ENCODE results near the gene SCN3B. TPM values are rescaled to one million over a fixed set of nuclear protein-coding genes. Genes with fewer than 3 reads are reported as not detected.
A peak's percentile ranks its signal among the peaks of the same experiment; 100 is the strongest.

SCN3B gene
- total and polyA plus RNA-seq, 4 donors, result 0.08 to 1.3 (median 0.16) TPM; not detected in 1

DNA sequence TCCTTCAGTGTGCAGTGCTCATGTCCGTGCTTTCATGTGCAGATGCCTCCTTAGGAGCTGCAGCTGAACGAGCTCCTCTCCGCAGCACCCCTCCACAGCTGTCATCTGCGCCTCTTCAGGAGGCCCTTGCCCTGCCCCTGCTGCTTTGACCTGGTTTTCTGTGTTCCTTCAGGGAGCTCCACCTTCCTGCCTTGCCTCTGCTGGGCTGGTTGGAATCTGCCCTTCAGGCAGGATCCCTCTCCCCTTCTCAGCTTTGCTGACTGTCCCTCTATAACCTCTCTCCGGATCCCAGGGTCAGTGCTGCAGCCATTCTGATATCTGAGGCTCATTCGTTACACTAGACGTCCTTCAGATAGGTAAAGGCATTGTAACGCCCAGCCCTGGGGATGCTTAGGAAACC lies 67.9 kb downstream of the SCN3B start:
- 86 to 90% methylated on average over 8 of the region's 8 CpGs for WGBS, 2 donors
- no peak for DNase-seq
- no peaks in the 10 kb centered on the region for H3K36me3 ChIP-seq (ENCODE audit: control insufficient read depth in 1 of 2, insufficient read depth in 2 of 2, low read length in 1 of 2)
- no peaks in the 10 kb centered on the region for H3K4me1 ChIP-seq (ENCODE audit: control insufficient read depth in 1 of 2, insufficient read depth in 2 of 2, low read length in 2 of 2)
- H3K9me3 ChIP-seq (ENCODE audit: control insufficient read depth, low read length), result no peaks in the 10 kb centered on the region
- H3K27me3 ChIP-seq (ENCODE audit: control insufficient read depth in 1 of 2, insufficient read depth in 2 of 2, low read length in 1 of 2), result no peaks in the 10 kb centered on the region
- no peak overlapping the region for H3K4me3 ChIP-seq (ENCODE audit: low read length in 2 of 2)
- ATAC-seq (ENCODE audit: low FRiP score), result no peak
- intact Hi-C loops (cut with DNase I), result no loop called here
- H3K27ac ChIP-seq (ENCODE audit: low read depth in 1 of 2, low read length in 2 of 2), result no peak overlapping the region

DNA sequence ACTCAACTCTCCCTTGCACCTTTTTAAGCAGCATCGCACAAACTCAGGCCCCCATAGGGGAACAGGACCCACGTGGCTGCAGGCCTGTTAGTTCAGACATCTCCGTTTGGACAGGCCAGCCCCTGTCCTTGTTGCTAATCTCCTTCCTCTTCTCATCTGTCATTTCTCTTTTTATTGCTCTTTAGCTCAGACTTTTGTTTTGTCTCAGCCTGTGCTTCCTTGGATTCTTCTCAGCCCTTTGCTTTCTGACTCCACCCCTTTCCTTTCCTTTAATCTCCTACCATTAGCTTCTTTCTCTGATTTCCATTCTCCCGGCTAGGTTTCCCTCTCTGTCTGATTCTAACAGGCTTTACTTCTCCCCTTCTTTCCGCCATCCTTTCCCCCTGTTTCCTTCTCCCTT lies 68.7 kb downstream of the SCN3B start:
- Histone ChIP-seq H3K27me3 (ENCODE audit: control insufficient read depth in 1 of 2, insufficient read depth in 2 of 2, low read length in 1 of 2) (no peaks in the 10 kb centered on the region), H3K4me3 (ENCODE audit: low read length in 2 of 2) (no peak overlapping the region), H3K36me3 (ENCODE audit: control insufficient read depth in 1 of 2, insufficient read depth in 2 of 2, low read length in 1 of 2) (no peaks in the 10 kb centered on the region), H3K4me1 (ENCODE audit: control insufficient read depth in 1 of 2, insufficient read depth in 2 of 2, low read length in 2 of 2) (no peaks in the 10 kb centered on the region), H3K27ac (ENCODE audit: low read depth in 1 of 2, low read length in 2 of 2) (no peak overlapping the region), H3K9me3 (ENCODE audit: control insufficient read depth, low read length) (no peaks in the 10 kb centered on the region)
- 78 to 79% methylated on average over 5 of the region's 5 CpGs for WGBS, 2 donors
- DNase-seq (no peak), ATAC-seq (ENCODE audit: low FRiP score) (no peak)
- intact Hi-C loops (cut with DNase I), result no loop called here

DNA sequence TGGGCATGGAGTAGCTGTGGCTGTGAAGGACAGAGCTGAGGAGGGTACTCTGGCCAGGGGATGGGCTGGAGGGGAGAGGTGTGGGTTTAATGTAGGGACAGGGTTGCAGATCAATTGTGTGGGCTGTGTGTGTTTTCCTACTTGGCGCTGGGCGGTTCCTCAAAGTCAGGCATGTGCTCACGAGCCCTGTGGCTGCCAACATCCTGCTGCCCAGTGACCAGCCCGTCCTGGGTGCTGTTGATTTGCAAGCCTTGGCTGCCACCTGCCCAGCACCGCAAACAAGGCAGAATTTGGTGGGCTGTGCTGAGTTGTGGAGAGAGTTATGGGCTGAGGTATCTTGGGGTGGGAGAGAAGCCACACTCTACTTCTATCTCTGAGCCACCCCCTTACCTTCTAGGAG lies 69.2 kb downstream of the SCN3B start:
- no peaks in the 10 kb centered on the region for H3K9me3 ChIP-seq (ENCODE audit: control insufficient read depth, low read length)
- H3K4me3 ChIP-seq (ENCODE audit: low read length in 2 of 2), result no peak overlapping the region
- DNase-seq, result no peak
- no peaks in the 10 kb centered on the region for H3K36me3 ChIP-seq (ENCODE audit: control insufficient read depth in 1 of 2, insufficient read depth in 2 of 2, low read length in 1 of 2)
- ATAC-seq (ENCODE audit: low FRiP score), result no peak
- no peaks in the 10 kb centered on the region for H3K4me1 ChIP-seq (ENCODE audit: control insufficient read depth in 1 of 2, insufficient read depth in 2 of 2, low read length in 2 of 2)
- intact Hi-C loops (cut with DNase I), result no loop called here
- H3K27ac ChIP-seq (ENCODE audit: low read depth in 1 of 2, low read length in 2 of 2), result no peak overlapping the region
- no peaks in the 10 kb centered on the region for H3K27me3 ChIP-seq (ENCODE audit: control insufficient read depth in 1 of 2, insufficient read depth in 2 of 2, low read length in 1 of 2)
- WGBS, 2 donors, result 78% methylated on average over 5 of the region's 5 CpGs

DNA sequence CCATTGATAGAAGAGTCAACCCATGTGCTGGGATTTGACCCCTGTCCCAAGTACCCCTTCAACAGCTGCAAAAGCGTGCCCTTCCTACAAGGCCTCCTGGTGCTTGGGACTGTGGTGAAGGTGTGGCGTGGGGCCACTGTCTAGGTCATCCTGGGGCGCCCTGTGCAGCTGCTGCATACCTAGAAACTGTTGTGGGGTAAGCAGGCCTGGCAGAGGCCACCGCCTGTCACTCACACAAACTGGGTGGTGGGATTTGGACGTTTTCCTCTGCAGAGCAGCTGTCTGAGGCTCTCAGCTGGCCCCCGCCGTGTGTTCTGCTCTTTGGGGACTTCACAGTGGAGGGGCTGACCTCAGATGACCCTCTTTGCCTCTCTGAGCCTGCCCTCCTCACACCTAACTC lies 69.7 kb downstream of the SCN3B start:
- DNase-seq, result no peak
- H3K27ac ChIP-seq (ENCODE audit: low read depth in 1 of 2, low read length in 2 of 2), result no peak overlapping the region
- 79 to 88% methylated on average over 7 of the region's 7 CpGs for WGBS, 2 donors
- no peaks in the 10 kb centered on the region for H3K9me3 ChIP-seq (ENCODE audit: control insufficient read depth, low read length)
- intact Hi-C loops (cut with DNase I), result loop anchor here in 1 of 2 donors (5.0 kb wide), 1 partner anchor 128 kb away; no protein-coding TSS in a partner anchor
- no peaks in the 10 kb centered on the region for H3K36me3 ChIP-seq (ENCODE audit: control insufficient read depth in 1 of 2, insufficient read depth in 2 of 2, low read length in 1 of 2)
- H3K4me3 ChIP-seq (ENCODE audit: low read length in 2 of 2), result no peak overlapping the region
- no peaks in the 10 kb centered on the region for H3K27me3 ChIP-seq (ENCODE audit: control insufficient read depth in 1 of 2, insufficient read depth in 2 of 2, low read length in 1 of 2)
- no peaks in the 10 kb centered on the region for H3K4me1 ChIP-seq (ENCODE audit: control insufficient read depth in 1 of 2, insufficient read depth in 2 of 2, low read length in 2 of 2)
- no peak for ATAC-seq (ENCODE audit: low FRiP score)

GRCh38 chr11:123584186-123584585 lies 70.2 kb downstream of the SCN3B start:
- no peak overlapping the region for H3K27ac ChIP-seq (ENCODE audit: low read depth in 1 of 2, low read length in 2 of 2)
- H3K4me1 ChIP-seq (ENCODE audit: control insufficient read depth in 1 of 2, insufficient read depth in 2 of 2, low read length in 2 of 2), result no peaks in the 10 kb centered on the region
- intact Hi-C loops (cut with DNase I), result loop anchor here in 1 of 2 donors (5.0 kb wide), 1 partner anchor 128 kb away; no protein-coding TSS in a partner anchor
- H3K4me3 ChIP-seq (ENCODE audit: low read length in 2 of 2), result no peak overlapping the region
- H3K9me3 ChIP-seq (ENCODE audit: control insufficient read depth, low read length), result no peaks in the 10 kb centered on the region
- 97 to 100% methylated on average over 4 of the region's 4 CpGs for WGBS, 2 donors
- ATAC-seq (ENCODE audit: low FRiP score) (no peak), DNase-seq (no peak)
- H3K36me3 ChIP-seq (ENCODE audit: control insufficient read depth in 1 of 2, insufficient read depth in 2 of 2, low read length in 1 of 2), result no peaks in the 10 kb centered on the region
- H3K27me3 ChIP-seq (ENCODE audit: control insufficient read depth in 1 of 2, insufficient read depth in 2 of 2, low read length in 1 of 2), result no peaks in the 10 kb centered on the region

DNA sequence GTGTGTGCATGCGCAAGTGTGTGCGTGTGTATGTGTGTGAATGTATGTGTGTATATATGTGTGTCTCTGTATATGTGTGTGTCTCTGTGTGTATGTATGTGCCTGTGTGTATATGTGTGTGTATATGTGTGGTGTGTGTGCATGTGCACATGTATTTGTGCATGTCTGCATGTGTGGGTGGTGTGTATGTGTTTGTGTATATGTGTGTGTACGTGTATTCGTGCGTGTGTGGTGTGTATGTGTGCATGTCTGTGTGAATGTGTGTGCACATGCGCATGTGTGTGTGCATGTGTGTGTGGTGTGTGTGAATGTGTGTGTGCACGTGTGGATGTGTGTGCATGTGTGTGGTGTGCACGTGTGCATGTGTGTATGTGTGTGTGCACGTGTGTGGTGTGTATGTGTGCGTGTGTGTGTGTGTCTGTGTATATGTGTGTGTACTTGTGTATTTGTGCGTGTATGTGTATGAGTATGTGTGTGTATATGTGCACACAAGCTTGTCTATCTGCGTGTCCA lies 71.4 kb downstream of the SCN3B start:
- intact Hi-C loops (cut with DNase I), result loop anchor here in 1 of 2 donors (5.0 kb wide), 1 partner anchor 129 kb away; no protein-coding TSS in a partner anchor
- no peak for ATAC-seq (ENCODE audit: low FRiP score)
- 90 to 93% methylated on average over 12 of the region's 12 CpGs for WGBS, 2 donors

DNA sequence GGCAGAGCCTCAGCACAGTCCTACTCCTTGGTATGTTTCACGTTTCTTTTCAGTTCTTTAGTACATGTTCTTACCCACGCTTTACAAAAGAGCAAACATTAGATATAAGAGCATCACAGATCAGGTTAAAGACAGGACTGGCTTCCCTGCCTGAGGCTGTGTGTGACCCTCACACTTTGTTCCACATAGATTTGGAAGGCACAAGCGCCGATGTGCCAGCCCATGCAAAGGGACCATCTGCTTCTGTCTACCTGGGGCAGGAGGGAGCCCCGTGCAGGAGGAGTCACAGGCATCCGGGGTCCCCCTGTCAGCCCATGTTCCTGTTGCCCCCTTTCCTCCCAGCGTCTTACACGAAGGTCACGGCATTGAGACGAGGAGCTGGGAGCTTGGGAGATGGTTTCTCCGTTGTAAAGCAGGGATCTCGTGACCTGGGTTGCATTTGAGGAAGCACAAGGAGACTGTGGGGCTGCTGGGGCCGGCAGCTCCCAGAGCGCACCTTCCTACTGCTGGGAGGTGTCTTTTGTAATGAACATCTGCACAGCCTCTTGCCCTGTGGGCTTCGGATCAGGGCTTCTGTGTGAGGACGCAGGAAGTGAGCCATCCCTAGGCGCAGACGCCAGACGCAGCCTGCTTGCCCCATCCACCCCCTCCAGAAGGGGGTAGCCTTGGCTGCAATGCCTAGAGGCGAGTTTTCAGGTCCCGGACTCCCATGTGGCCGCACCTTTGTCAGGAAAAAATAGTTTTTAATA lies 72.6 kb downstream of the SCN3B start:
- H3K4me1 ChIP-seq (ENCODE audit: control insufficient read depth in 1 of 2, insufficient read depth in 2 of 2, low read length in 2 of 2), result no peaks in the 10 kb centered on the region
- intact Hi-C loops (cut with DNase I), result loop anchor here in 1 of 2 donors (5.0 kb wide), 1 partner anchor 130 kb away; no protein-coding TSS in a partner anchor
- H3K9me3 ChIP-seq (ENCODE audit: control insufficient read depth, low read length), result no peaks in the 10 kb centered on the region
- no peak overlapping the region for H3K4me3 ChIP-seq (ENCODE audit: low read length in 2 of 2)
- H3K27ac ChIP-seq (ENCODE audit: low read depth in 1 of 2, low read length in 2 of 2), result no peak overlapping the region
- no peak for ATAC-seq (ENCODE audit: low FRiP score)
- H3K36me3 ChIP-seq (ENCODE audit: control insufficient read depth in 1 of 2, insufficient read depth in 2 of 2, low read length in 1 of 2), result no peaks in the 10 kb centered on the region
- no peak for DNase-seq
- 89 to 91% methylated on average over 22 of the region's 22 CpGs for WGBS, 2 donors
- no peaks in the 10 kb centered on the region for H3K27me3 ChIP-seq (ENCODE audit: control insufficient read depth in 1 of 2, insufficient read depth in 2 of 2, low read length in 1 of 2)

More for the DNA sequence above, 71.4 kb downstream of the SCN3B start:
- H3K4me3 ChIP-seq (ENCODE audit: low read length in 2 of 2), result no peak overlapping the region
- no peak for DNase-seq
- no peaks in the 10 kb centered on the region for H3K36me3 ChIP-seq (ENCODE audit: control insufficient read depth in 1 of 2, insufficient read depth in 2 of 2, low read length in 1 of 2)
- H3K4me1 ChIP-seq (ENCODE audit: control insufficient read depth in 1 of 2, insufficient read depth in 2 of 2, low read length in 2 of 2), result no peaks in the 10 kb centered on the region
- no peak overlapping the region for H3K27ac ChIP-seq (ENCODE audit: low read depth in 1 of 2, low read length in 2 of 2)
- no peaks in the 10 kb centered on the region for H3K27me3 ChIP-seq (ENCODE audit: control insufficient read depth in 1 of 2, insufficient read depth in 2 of 2, low read length in 1 of 2)
- H3K9me3 ChIP-seq (ENCODE audit: control insufficient read depth, low read length), result no peaks in the 10 kb centered on the region

- H3K36me3 ChIP-seq (ENCODE audit: control insufficient read depth in 1 of 2, insufficient read depth in 2 of 2, low read length in 1 of 2), result no peaks in the 10 kb centered on the region
- no peak overlapping the region for H3K27ac ChIP-seq (ENCODE audit: low read depth in 1 of 2, low read length in 2 of 2)
- H3K4me3 ChIP-seq (ENCODE audit: low read length in 2 of 2), result no peak overlapping the region
- H3K27me3 ChIP-seq (ENCODE audit: control insufficient read depth in 1 of 2, insufficient read depth in 2 of 2, low read length in 1 of 2), result no peaks in the 10 kb centered on the region
- ATAC-seq (ENCODE audit: low FRiP score) (peak; percentile 64), DNase-seq (peak; percentile 58 to 84)
- H3K9me3 ChIP-seq (ENCODE audit: control insufficient read depth, low read length), result no peaks in the 10 kb centered on the region
- 14 to 16% methylated on average over 25 of the region's 25 CpGs for WGBS, 2 donors
- intact Hi-C loops (cut with DNase I), result loop anchor here in 1 of 2 donors (5.0 kb wide), 1 partner anchor 132 kb away; no protein-coding TSS in a partner anchor
- H3K4me1 ChIP-seq (ENCODE audit: control insufficient read depth in 1 of 2, insufficient read depth in 2 of 2, low read length in 2 of 2), result no peaks in the 10 kb centered on the region
Measured at GRCh38 chr11:123580557-123581275, 73.7 kb downstream of the SCN3B start.

All from aorta (tissue), 5 donors.